Thyroid gland (tissue), 4 donors: Measurements from ENCODE around the gene NCKAP5.

Experiments
- POLR2A ChIP-seq, 2 donors: fragments of 450-650 bp; IDR thresholded peaks; one replicate each; pipeline ENCODE4 v1.6.1; 2017; ENCODE audit warnings: antibody characterized with exemption in 2 of 2, mild to moderate bottlenecking in 2 of 2, moderate library complexity in 1 of 2
- TF ChIP-seq, protein P1 (sequence below), 6 experiments: fragments of 200-600 bp in 3 of 6; fragments of 450-650 bp in 3 of 6; sonication (generic) in 3 of 6; IDR thresholded peaks; one replicate each; pipeline ENCODE4 v1.5.1; 2016 to 2019; ENCODE audit warnings: antibody characterized with exemption in 6 of 6, mild to moderate bottlenecking in 2 of 6, inconsistent platforms in 1 of 6, moderate library complexity in 1 of 6

- TF ChIP-seq, protein P1, sequence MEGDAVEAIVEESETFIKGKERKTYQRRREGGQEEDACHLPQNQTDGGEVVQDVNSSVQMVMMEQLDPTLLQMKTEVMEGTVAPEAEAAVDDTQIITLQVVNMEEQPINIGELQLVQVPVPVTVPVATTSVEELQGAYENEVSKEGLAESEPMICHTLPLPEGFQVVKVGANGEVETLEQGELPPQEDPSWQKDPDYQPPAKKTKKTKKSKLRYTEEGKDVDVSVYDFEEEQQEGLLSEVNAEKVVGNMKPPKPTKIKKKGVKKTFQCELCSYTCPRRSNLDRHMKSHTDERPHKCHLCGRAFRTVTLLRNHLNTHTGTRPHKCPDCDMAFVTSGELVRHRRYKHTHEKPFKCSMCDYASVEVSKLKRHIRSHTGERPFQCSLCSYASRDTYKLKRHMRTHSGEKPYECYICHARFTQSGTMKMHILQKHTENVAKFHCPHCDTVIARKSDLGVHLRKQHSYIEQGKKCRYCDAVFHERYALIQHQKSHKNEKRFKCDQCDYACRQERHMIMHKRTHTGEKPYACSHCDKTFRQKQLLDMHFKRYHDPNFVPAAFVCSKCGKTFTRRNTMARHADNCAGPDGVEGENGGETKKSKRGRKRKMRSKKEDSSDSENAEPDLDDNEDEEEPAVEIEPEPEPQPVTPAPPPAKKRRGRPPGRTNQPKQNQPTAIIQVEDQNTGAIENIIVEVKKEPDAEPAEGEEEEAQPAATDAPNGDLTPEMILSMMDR (IDR thresholded peaks at IDR 0.05) = no peak
- TF ChIP-seq POLR2A (IDR thresholded peaks at IDR 0.05) = no peak
These were observed 30.5 kb upstream of the NCKAP5 start for GRCh38 chr2:133598769-133599168.
